ENCODE data around the gene STARD13. TPM values are rescaled to one million over a fixed set of nuclear protein-coding genes. Genes with fewer than 3 reads are reported as not detected.

The STARD13 gene
- total RNA-seq, 1 donor from 2014 or later, result 35.0 TPM

DNA sequence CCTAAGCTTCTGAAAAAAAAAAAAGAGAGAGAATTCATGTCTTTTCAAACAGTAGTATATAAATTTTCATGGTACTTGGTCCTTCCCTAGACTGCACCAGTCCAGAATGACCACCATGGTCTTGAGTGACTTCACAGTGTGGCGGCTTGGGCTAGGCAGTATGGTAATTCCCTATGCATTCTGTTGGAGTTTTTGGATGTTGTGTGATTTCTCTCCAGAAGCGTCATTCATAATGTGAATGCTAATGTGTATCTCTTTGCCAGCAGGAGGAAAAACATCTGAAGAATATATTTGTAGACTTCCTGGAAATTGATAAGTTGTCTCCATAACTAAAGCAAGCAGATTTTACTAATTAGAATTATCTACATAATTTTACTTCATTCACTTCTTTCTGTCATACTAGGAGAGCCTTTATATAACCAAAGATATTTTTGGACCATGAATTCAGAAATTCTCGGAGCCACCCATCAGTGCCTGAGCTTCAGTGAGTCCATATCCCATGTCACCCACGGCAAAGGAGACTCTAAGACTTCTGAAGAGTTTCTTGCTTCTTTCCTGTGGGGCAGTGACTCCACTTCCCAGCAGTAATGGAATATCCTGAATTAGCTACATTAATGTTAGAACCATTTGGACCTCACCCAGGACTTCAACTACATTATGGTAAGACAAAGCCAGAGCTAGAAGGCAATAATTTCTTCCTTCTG lies 8.4 kb downstream of the STARD13 start:
- DNase-seq (ENCODE audit: low read depth, low spot score), result no peak

DNA sequence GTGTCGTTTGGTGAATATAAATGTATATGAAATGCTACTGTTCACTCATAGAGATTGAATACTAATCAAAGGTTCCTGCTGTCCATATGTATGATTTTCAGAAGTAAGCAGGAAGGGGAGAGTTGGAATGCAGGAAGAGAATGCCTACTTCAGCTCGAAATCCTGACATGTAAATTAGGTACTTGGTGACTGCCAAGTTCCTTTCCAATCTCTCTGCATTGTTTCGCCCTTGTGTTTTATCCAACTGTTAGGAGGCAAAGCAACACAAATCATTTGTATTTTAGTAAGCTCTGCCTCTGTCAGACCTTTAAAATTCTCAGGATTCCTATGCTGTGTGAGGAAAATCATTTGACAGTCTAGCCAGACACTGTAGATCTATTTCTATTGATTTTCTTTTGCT lies 9.0 kb downstream of the STARD13 start:
- peak; percentile 69 for DNase-seq (ENCODE audit: low read depth, low spot score)

GRCh38 chr13:33275916-33276315 lies 9.6 kb downstream of the STARD13 start:
- no peak for DNase-seq (ENCODE audit: low read depth, low spot score)

- DNase-seq (ENCODE audit: low read depth, low spot score), result no peak
These were observed 11.3 kb downstream of the STARD13 start for GRCh38 chr13:33274264-33274663.

GRCh38 chr13:33272531-33273124 lies 12.9 kb downstream of the STARD13 start:
- no peak for DNase-seq (ENCODE audit: low read depth, low spot score)

- DNase-seq (ENCODE audit: low read depth, low spot score), result no peak
These were observed 13.8 kb downstream of the STARD13 start for GRCh38 chr13:33271759-33272158.

DNA sequence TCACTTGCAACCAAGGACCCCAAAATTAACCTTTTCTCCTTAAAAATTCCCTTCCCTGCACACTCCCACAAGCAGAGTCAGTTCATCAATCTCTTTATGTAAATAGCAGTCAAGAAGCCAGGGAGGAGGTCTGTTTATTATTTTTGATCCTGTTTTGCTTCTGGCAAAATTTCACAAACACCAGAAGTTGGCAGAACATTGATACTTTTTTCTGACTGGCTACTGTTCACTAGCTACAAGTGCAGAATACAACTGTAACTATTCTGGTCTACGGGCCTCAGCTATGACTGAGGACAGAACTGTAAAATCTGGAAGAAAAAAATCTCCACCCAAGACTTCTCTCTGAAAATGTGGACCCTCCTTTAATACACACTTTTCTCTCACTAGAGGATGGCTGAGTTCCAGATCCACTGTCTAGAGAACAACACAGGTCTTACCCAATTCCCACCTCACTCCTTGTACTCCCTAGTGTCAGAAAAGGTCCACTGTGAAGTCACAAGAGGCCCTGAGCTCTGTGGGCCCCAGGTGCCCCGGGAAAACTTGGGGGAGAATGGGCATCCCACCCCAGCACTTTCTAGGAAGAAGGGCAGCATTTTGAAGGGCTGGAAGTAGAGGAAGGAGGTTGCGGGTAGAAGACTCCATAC lies 14.5 kb downstream of the STARD13 start:
- DNase-seq (ENCODE audit: low read depth, low spot score), result no peak

DNA sequence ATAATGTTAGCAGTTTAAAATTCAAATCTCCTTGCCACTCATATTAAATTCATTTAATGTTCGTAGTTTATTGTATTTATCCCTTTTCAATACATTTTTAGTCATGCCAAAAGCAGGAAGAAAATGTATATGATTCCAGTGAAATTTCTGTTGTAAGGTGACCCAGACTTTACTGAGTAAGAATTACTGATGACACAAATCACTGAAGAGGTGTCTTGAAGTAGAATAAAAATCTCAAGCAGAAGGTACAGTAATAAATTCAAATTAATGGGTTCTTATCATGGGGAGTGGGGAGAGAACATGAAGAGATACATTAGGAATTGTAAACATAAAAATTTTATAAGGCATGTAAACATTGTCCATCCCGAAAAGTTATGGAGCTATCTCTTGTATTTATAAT lies 19.9 kb downstream of the STARD13 start:
- no peak for DNase-seq (ENCODE audit: low read depth, low spot score)

GRCh38 chr13:33265133-33265532 lies 20.4 kb downstream of the STARD13 start:
- DNase-seq (ENCODE audit: low read depth, low spot score), result no peak

GRCh38 chr13:33264620-33264978 lies 21.0 kb downstream of the STARD13 start:
- no peak for DNase-seq (ENCODE audit: low read depth, low spot score)

- no peak for DNase-seq (ENCODE audit: low read depth, low spot score)
These were observed 21.5 kb downstream of the STARD13 start for GRCh38 chr13:33263976-33264619.

- no peak for DNase-seq (ENCODE audit: low read depth, low spot score)
These were observed 22.1 kb downstream of the STARD13 start for GRCh38 chr13:33263484-33263883.

GRCh38 chr13:33262997-33263396 lies 22.6 kb downstream of the STARD13 start:
- DNase-seq (ENCODE audit: low read depth, low spot score), result no peak

DNA sequence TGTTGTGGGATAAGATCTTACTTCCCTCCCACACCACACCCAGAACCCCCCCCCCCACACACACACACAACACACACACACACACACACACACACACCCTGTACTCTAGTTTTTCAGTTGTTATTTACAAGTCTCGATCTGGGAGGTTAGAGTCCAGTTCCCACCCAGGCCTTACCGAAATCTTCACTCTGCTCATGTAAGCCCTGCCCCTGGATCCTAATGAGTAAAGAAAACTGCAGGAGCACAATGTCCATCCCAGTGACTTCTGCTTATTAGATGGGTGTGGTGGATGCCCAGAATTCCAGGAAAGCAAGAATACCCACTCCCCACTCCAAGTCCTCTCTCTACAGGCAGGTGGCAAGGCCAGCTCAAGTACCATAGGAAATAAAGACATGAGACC lies 23.0 kb downstream of the STARD13 start:
- no peak for DNase-seq (ENCODE audit: low read depth, low spot score)

- DNase-seq (ENCODE audit: low read depth, low spot score), result no peak
These were observed 23.5 kb downstream of the STARD13 start for GRCh38 chr13:33262062-33262487.

- DNase-seq (ENCODE audit: low read depth, low spot score), result no peak
These were observed 24.0 kb downstream of the STARD13 start for GRCh38 chr13:33261387-33262061.

DNA sequence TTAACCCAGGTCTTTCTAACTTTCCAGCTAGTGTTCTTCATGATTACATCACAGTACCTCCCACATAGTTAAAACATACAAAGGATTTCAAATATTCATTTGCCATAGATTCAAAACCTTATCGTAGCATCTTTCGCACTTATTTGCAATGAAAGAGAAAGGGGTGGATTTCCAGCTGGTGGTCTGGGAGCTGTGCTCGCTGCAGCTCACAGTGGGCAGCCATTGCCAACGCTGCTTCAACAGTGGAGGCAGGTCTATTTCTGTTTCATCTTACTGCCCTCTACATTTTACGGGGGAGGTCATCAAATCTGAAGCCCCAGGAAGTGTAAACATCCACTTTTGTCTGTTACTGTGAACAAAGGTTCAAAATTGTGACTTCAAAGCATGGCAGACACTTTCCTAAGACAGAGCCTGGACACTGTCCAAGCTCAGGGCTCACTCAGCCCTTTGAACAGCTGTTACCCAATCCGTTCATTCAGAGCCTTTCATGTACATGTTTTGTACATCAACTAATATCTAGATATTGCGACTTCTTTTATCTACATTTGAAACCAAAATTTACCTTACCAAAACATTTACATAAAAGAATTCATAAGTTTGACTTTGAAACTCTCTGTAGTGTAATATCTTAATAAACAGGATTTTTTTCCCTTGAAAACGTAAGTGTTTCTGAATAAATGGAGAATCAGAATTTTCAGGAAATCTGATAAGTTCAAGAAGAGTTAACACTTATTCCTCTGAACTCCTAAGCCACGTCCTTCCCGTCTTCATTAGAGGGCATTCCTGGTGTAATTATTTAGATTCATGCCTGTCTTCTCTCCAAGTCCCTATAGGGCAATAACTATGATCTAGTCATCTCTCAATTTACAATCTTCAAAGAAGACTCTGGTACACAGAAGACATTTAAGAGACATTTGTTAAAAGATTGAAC lies 25.1 kb downstream of the STARD13 start:
- no peak for DNase-seq (ENCODE audit: low read depth, low spot score)

GRCh38 chr13:33259296-33259695 lies 26.3 kb downstream of the STARD13 start:
- no peak for DNase-seq (ENCODE audit: low read depth, low spot score)

GRCh38 chr13:33258808-33259193 lies 26.8 kb downstream of the STARD13 start:
- no peak for DNase-seq (ENCODE audit: low read depth, low spot score)
